Fibroblast of skin of left quadriceps (primary cell): ENCODE data around the gene CCR2.
A peak's percentile ranks its signal among the peaks of the same experiment; 100 is the strongest.
"Not testable (repeated sequence)": the region's sequence is repeated elsewhere in the genome, so short reads cannot be mapped to it uniquely, and the experiment has no call there.

Experiments
- DNase-seq, 2 experiments: peaks; one replicate each; pipeline ENCODE4 v3.0.0-alpha.2; 2013; ENCODE audit warnings: low read depth in 2 of 2

Gene CCR2

GRCh38 chr3:46378426-46378942, 24.6 kb downstream of the CCR2 start:
- DNase-seq, result no peak

GRCh38 chr3:46380471-46381221, 26.7 kb downstream of the CCR2 start:
- no peak for DNase-seq

- DNase-seq, result no peak
Measured at GRCh38 chr3:46381625-46382024, 27.7 kb downstream of the CCR2 start.

- no peak for DNase-seq
Measured at GRCh38 chr3:46383211-46383950, 29.5 kb downstream of the CCR2 start.

- no peak for DNase-seq
Measured at GRCh38 chr3:46383951-46384330, 30.0 kb downstream of the CCR2 start.

GRCh38 chr3:46386205-46386604, 32.3 kb downstream of the CCR2 start:
- no peak for DNase-seq

- not testable (repeated sequence) for DNase-seq
Measured at GRCh38 chr3:46388847-46389246, 34.9 kb downstream of the CCR2 start.

- no peak for DNase-seq
Measured at GRCh38 chr3:46389306-46389705, 35.4 kb downstream of the CCR2 start.

- DNase-seq, result not testable (repeated sequence)
Measured at GRCh38 chr3:46391526-46391925, 37.6 kb downstream of the CCR2 start.

- no peak for DNase-seq
Measured at GRCh38 chr3:46393011-46393410, 39.1 kb downstream of the CCR2 start.

GRCh38 chr3:46393554-46394434, 39.9 kb downstream of the CCR2 start:
- DNase-seq, result no peak

GRCh38 chr3:46395210-46395661, 41.3 kb downstream of the CCR2 start:
- DNase-seq, result no peak

GRCh38 chr3:46395766-46396530, 42.0 kb downstream of the CCR2 start:
- DNase-seq, result no peak

GRCh38 chr3:46397111-46397510, 43.2 kb downstream of the CCR2 start:
- no peak for DNase-seq

GRCh38 chr3:46398186-46398955, 44.5 kb downstream of the CCR2 start:
- DNase-seq, result no peak

GRCh38 chr3:46399098-46399497, 45.2 kb downstream of the CCR2 start:
- DNase-seq, result no peak

GRCh38 chr3:46399557-46399956, 45.6 kb downstream of the CCR2 start:
- no peak for DNase-seq

GRCh38 chr3:46400000-46400734, 46.3 kb downstream of the CCR2 start:
- peak; percentile 42 to 51 for DNase-seq

- DNase-seq, result no peak
Measured at GRCh38 chr3:46400846-46401245, 46.9 kb downstream of the CCR2 start.

GRCh38 chr3:46401579-46401978, 47.7 kb downstream of the CCR2 start:
- DNase-seq, result no peak
